Stimulated activated CD4-positive, alpha-beta T cell treated with anti-CD3 and anti-CD28 coated beads, Interleukin-2, amount 100 ng/mL, for 48 hours (primary cell): ENCODE data around the gene ABHD17A.

ENCODE experiments used
- DNase-seq, 2 donors: peaks; one replicate each; pipeline ENCODE4 v3.0.0-alpha.2; 2020

The ABHD17A gene

GRCh38 chr19:1885398-1886119 is at the start of gene ABHD17A:
ABHD17A (minus strand) TSS chr19:1885496; CDS start chr19:1881566, 3,930 bp downstream.
- peak; percentile 96 to 98 for DNase-seq

- DNase-seq, result no peak
Measured at GRCh38 chr19:1933942-1934341, 48.6 kb upstream of the ABHD17A start.

GRCh38 chr19:1933244-1933643 is 47.9 kb upstream of the ABHD17A start:
- DNase-seq, result no peak

GRCh38 chr19:1932395-1932794 is 47.1 kb upstream of the ABHD17A start:
- no peak for DNase-seq

- DNase-seq, result no peak
Measured at GRCh38 chr19:1931445-1931844, 46.1 kb upstream of the ABHD17A start.

- peak; percentile 84 to 90 for DNase-seq
Measured at GRCh38 chr19:1929021-1929742, 43.9 kb upstream of the ABHD17A start.

GRCh38 chr19:1925544-1925943 is 40.2 kb upstream of the ABHD17A start:
- DNase-seq, result no peak

GRCh38 chr19:1924320-1924961 is 39.1 kb upstream of the ABHD17A start:
- no peak for DNase-seq

- DNase-seq, result no peak
Measured at GRCh38 chr19:1923319-1923718, 38.0 kb upstream of the ABHD17A start.

GRCh38 chr19:1922803-1923202 is 37.5 kb upstream of the ABHD17A start:
- DNase-seq, result no peak

- DNase-seq, result no peak
Measured at GRCh38 chr19:1921825-1922224, 36.5 kb upstream of the ABHD17A start.

- DNase-seq, result no peak
Measured at GRCh38 chr19:1921326-1921725, 36.0 kb upstream of the ABHD17A start.

GRCh38 chr19:1920644-1921043 is 35.3 kb upstream of the ABHD17A start:
- DNase-seq, result no peak

GRCh38 chr19:1918975-1919374 is 33.7 kb upstream of the ABHD17A start:
- no peak for DNase-seq

- DNase-seq, result no peak
Measured at GRCh38 chr19:1917926-1918325, 32.6 kb upstream of the ABHD17A start.

- DNase-seq, result no peak
Measured at GRCh38 chr19:1917146-1917545, 31.9 kb upstream of the ABHD17A start.

GRCh38 chr19:1914826-1915341 is 29.6 kb upstream of the ABHD17A start:
- no peak for DNase-seq

- DNase-seq, result no peak
Measured at GRCh38 chr19:1913781-1914577, 28.7 kb upstream of the ABHD17A start.

- DNase-seq, result no peak
Measured at GRCh38 chr19:1912760-1913505, 27.6 kb upstream of the ABHD17A start.

GRCh38 chr19:1911995-1912394 is 26.7 kb upstream of the ABHD17A start:
- no peak for DNase-seq

- DNase-seq, result no peak
Measured at GRCh38 chr19:1911098-1911497, 25.8 kb upstream of the ABHD17A start.

- DNase-seq, result no peak
Measured at GRCh38 chr19:1910177-1910576, 24.9 kb upstream of the ABHD17A start.
